Osteoblast (primary cell): ENCODE data around the gene NLRX1. TPM values are rescaled to one million over a fixed set of nuclear protein-coding genes. Genes with fewer than 3 reads are reported as not detected.

Source experiments
- DNase-seq: peaks from one replicate; pipeline ENCODE4 v3.0.0; 2011; ENCODE audit warnings: low spot score, mixed read lengths; ENCODE audit not compliant: insufficient read length; ENCODE audit errors: missing footprints
- H2AFZ ChIP-seq: 2 replicates; pipeline ENCODE4 v1.6.0; 2011; ENCODE audit warnings: mild to moderate bottlenecking, low read length
- H3K27ac ChIP-seq: 2 replicates; pipeline ENCODE4 v1.5.1; 2011; ENCODE audit warnings: mild to moderate bottlenecking, low read depth, low read length, moderate library complexity
- H3K27me3 ChIP-seq: 2 replicates; pipeline ENCODE4 v1.6.0; 2012; ENCODE audit warnings: mild to moderate bottlenecking, control low read depth, inconsistent platforms, low read length, moderate library complexity; ENCODE audit not compliant: insufficient read depth
- H3K36me3 ChIP-seq: 2 replicates; pipeline ENCODE4 v1.5.1; 2011; ENCODE audit warnings: mild to moderate bottlenecking, low read length, control low read depth, moderate library complexity; ENCODE audit not compliant: insufficient read depth
- H3K4me1 ChIP-seq: 2 replicates; pipeline ENCODE4 v1.5.1; 2011; ENCODE audit warnings: mild to moderate bottlenecking, low read length, control low read depth, moderate library complexity; ENCODE audit not compliant: insufficient read depth
- H3K4me2 ChIP-seq: 2 replicates; pipeline ENCODE4 v1.6.0; 2011; ENCODE audit warnings: mild to moderate bottlenecking, low read length; ENCODE audit not compliant: insufficient read depth
- H3K4me3 ChIP-seq: fragments of 200-600 bp; sonication (generic); 3 replicates; pipeline ENCODE4 v1.5.1; 2012; ENCODE audit warnings: mild to moderate bottlenecking, low read length, inconsistent platforms; ENCODE audit not compliant: insufficient read depth
- H3K79me2 ChIP-seq: 2 replicates; pipeline ENCODE4 v1.6.0; 2012; ENCODE audit warnings: mild to moderate bottlenecking, low read length, control low read depth, inconsistent platforms; ENCODE audit not compliant: insufficient read depth
- H3K9me3 ChIP-seq: 2 replicates; pipeline ENCODE4 v1.5.1; 2011; ENCODE audit warnings: low read depth, low read length, control low read depth
- H4K20me1 ChIP-seq: 2 replicates; pipeline ENCODE4 v1.6.0; 2012; ENCODE audit warnings: mild to moderate bottlenecking, low read length, control low read depth; ENCODE audit not compliant: insufficient read depth
- total RNA-seq: library from RNA; depleted of rRNA; stranded (reverse); fragments of >200 nt; gene quantifications from 2 replicates; pipeline ENCODE4 v1.2.3, GENCODE V29; 2012
- TF ChIP-seq, protein P1 (sequence below): IDR thresholded peaks from 2 replicates; pipeline ENCODE4 v1.5.1; 2011; ENCODE audit warnings: mild to moderate bottlenecking, low read depth, low read length, moderate library complexity; ENCODE audit errors: extremely low read depth

The NLRX1 gene
- total RNA-seq, 1 donor: 29.7 TPM

DNA sequence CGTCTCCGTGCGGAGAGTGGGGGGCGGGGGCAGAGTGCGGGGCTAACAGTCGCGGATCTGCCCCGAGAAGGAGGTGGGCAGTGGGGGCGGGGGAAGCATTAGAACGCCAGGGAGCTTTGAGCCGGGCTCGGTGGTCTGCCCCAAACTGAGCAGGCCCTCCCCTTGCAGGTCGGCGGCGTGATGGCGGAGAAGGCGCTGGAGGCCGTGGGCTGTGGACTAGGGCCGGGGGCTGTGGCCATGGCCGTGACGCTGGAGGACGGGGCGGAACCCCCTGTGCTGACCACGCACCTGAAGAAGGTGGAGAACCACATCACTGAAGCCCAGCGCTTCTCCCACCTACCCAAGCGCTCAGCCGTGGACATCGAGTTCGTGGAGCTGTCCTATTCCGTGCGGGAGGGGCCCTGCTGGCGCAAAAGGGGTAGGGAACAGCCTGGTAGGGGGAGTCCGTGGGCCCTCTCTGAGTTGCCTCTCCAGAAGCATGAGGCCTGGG lies 18.7 kb upstream of the NLRX1 start:
- peak overlapping the region; percentile 70 for H3K4me3 ChIP-seq
- TF ChIP-seq, protein P1, sequence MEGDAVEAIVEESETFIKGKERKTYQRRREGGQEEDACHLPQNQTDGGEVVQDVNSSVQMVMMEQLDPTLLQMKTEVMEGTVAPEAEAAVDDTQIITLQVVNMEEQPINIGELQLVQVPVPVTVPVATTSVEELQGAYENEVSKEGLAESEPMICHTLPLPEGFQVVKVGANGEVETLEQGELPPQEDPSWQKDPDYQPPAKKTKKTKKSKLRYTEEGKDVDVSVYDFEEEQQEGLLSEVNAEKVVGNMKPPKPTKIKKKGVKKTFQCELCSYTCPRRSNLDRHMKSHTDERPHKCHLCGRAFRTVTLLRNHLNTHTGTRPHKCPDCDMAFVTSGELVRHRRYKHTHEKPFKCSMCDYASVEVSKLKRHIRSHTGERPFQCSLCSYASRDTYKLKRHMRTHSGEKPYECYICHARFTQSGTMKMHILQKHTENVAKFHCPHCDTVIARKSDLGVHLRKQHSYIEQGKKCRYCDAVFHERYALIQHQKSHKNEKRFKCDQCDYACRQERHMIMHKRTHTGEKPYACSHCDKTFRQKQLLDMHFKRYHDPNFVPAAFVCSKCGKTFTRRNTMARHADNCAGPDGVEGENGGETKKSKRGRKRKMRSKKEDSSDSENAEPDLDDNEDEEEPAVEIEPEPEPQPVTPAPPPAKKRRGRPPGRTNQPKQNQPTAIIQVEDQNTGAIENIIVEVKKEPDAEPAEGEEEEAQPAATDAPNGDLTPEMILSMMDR: no peak
- peaks cover 4% of the 10 kb centered on the region for H3K4me1 ChIP-seq
- no peak overlapping the region for H3K27ac ChIP-seq
- H2AFZ ChIP-seq: no peak overlapping the region
- H4K20me1 ChIP-seq: no peaks in the 10 kb centered on the region
- H3K9me3 ChIP-seq: no peaks in the 10 kb centered on the region
- H3K36me3 ChIP-seq: no peaks in the 10 kb centered on the region
- H3K4me2 ChIP-seq: peak overlapping the region; percentile 82
- no peaks in the 10 kb centered on the region for H3K79me2 ChIP-seq
- H3K27me3 ChIP-seq: peaks cover 63% of the 10 kb centered on the region
- DNase-seq: peak; percentile 25

DNA sequence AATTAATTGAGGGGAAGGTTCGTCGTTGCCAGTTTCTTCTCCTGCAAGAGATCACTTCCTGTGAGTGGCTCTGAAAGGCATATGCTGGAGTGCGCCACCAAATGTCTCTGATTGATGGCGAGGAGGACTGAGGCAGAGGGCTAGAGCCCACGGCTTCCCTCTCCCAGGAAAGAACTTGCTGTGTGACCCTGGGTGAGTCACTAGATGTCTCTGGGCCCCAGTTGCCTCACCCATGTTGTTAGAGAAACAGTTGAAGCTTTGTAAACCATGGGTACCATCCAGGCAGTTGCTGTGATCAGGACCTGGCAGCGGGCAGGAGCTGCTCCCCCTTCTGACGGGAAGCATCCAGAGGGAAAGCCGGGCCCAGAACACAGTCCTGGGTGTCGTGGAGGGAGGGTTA lies 16.5 kb upstream of the NLRX1 start:
- Histone ChIP-seq H3K4me1 (peaks cover 4% of the 10 kb centered on the region), H3K4me2 (no peak overlapping the region)

DNA sequence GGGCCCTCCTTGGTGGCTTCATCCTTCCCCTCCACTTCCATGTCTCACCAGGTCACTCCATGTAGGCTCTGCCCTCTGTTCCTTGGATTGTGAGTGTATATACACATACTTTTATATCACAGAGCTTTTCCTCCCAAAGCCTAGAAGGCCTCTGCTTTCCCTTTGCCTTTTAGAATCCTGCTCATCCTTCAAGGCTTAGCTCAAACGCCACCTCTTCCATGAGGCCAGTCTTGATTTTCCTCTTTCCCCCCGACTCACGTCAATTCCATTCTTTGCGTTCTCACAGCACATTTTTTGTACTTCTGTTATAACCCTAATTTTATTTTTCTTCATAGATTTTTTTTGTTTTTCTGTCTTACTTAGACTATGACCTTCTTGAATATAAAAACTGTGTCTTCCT lies 15.9 kb upstream of the NLRX1 start:
- Histone ChIP-seq H3K9me3 (no peaks in the 10 kb centered on the region), H3K27ac (no peak overlapping the region), H3K79me2 (no peaks in the 10 kb centered on the region), H3K27me3 (peaks cover 62% of the 10 kb centered on the region), H3K36me3 (no peaks in the 10 kb centered on the region), H3K4me1 (peaks cover 4% of the 10 kb centered on the region), H4K20me1 (no peaks in the 10 kb centered on the region), H3K4me2 (no peak overlapping the region), H3K4me3 (no peak overlapping the region), H2AFZ (no peak overlapping the region)
- no peak for DNase-seq
- TF ChIP-seq, protein P1: no peak

More for the DNA sequence above, 16.5 kb upstream of the NLRX1 start:
- TF ChIP-seq, protein P1: no peak
- Histone ChIP-seq H3K4me3 (no peak overlapping the region), H3K9me3 (no peaks in the 10 kb centered on the region), H3K79me2 (no peaks in the 10 kb centered on the region), H3K36me3 (no peaks in the 10 kb centered on the region), H2AFZ (no peak overlapping the region), H3K27me3 (peaks cover 66% of the 10 kb centered on the region), H3K27ac (no peak overlapping the region), H4K20me1 (no peaks in the 10 kb centered on the region)
- peak; percentile 17 for DNase-seq

DNA sequence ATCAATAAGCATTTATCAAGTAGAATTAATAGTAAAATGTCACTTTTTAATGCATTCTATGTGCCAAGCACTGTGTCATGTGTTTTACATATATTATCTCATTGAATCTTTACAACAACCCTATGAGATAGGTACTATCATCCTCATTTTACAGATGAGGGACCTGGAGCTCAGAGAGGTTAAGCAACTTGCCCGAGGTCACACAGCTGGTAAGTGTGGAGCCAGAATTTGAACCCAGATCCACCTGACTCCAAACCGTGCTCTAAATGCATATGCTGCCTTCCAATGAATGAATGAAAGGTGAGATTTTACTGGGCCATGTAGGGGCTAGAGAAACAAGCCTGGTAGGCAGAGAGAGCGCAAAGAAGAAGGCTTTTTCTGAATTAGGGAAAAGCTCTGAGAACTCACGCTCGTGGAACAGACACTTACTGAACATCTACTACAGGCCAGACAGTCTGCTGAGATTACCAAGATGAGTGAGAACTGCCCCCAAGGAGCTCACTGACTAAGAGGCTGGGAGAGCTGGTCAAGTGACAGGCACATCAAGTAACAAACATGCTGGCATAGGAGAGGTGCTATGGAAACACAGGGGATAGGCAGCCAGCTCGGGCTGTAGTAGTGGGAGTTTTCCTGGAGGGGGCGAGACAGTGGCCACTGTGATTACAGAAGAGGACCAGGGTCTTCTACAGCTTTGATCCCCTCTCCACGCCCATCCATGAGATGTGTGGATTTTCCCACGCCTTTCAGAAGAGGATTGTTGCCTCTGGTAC lies 15.3 kb upstream of the NLRX1 start:
- Histone ChIP-seq H3K27ac (no peak overlapping the region), H3K4me3 (no peak overlapping the region), H3K27me3 (peaks cover 55% of the 10 kb centered on the region), H3K4me2 (no peak overlapping the region), H3K36me3 (no peaks in the 10 kb centered on the region), H4K20me1 (no peaks in the 10 kb centered on the region), H3K79me2 (no peaks in the 10 kb centered on the region), H3K4me1 (peaks cover 4% of the 10 kb centered on the region), H2AFZ (no peak overlapping the region), H3K9me3 (no peaks in the 10 kb centered on the region)
- DNase-seq: peak; percentile 82
- TF ChIP-seq, protein P1: peak; percentile 11
